DND-41 (cell line): Measurements from ENCODE around the gene SBDS.

Source experiments
- CTCF ChIP-seq: IDR thresholded peaks from 2 replicates; pipeline ENCODE4 v1.5.1; 2012; ENCODE audit warnings: borderline replicate concordance, low read length, moderate library complexity, mild to moderate bottlenecking; ENCODE audit not compliant: poor library complexity, severe bottlenecking; ENCODE audit errors: extremely low read depth
- EZH2 ChIP-seq: IDR thresholded peaks from 3 replicates; pipeline ENCODE4 v1.6.1; 2012; ENCODE audit warnings: borderline replicate concordance, low read depth, mild to moderate bottlenecking, moderate library complexity, low read length, inconsistent platforms; ENCODE audit not compliant: severe bottlenecking

DNA sequence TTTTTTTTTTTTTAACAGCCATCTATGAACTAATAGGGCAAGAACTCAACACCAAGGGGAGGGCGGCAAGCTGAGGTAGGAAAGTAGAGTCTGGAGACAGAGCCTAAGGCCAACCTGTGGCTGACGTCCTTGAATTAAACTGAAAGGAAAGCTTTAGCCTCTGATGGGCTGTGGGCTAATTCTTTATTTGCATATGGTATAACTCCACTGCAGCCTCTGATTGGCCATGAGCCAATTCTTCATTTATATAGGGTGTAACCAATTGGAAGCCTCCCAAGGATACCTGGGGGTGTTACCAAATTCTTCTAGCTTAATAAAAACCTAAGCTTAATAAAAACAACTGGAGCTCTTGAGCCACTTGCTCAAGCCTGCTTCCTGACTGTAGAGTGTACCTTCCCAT is 11.6 kb upstream of the SBDS start:
- TF ChIP-seq CTCF (no peak), EZH2 (no peak)
